Activated naive CD4-positive, alpha-beta T cell treated with anti-CD3 and anti-CD28 coated beads for 36 hours (primary cell): ENCODE measurements around the gene TRNAU1AP. TPM values are rescaled to one million over a fixed set of nuclear protein-coding genes. Genes with fewer than 3 reads are reported as not detected.

ENCODE experiments used
- CTCF ChIA-PET: fragments of 350-600 bp; sonication (Branson Sonifier 250); formaldehyde crosslinking; loops from one replicate; lab custom pipeline; 2021; ENCODE audit warnings: antibody characterized with exemption; lab: Charles Lee
- DNase-seq: peaks from one replicate; pipeline ENCODE4 v3.0.0-alpha.2; 2020
- H3K27ac Mint-ChIP-seq: one replicate; pipeline ENCODE4 v1.8.0; 2021; ENCODE audit warnings: mild to moderate bottlenecking, mixed read lengths
- H3K27me3 Mint-ChIP-seq: one replicate; pipeline ENCODE4 v1.8.0; 2021; ENCODE audit warnings: low read depth, mixed read lengths
- H3K36me3 Mint-ChIP-seq: one replicate; pipeline ENCODE4 v1.8.0; 2021; ENCODE audit warnings: low read depth, mixed read lengths
- H3K4me1 Mint-ChIP-seq: one replicate; pipeline ENCODE4 v1.8.0; 2021; ENCODE audit warnings: low read depth, mixed read lengths
- H3K4me3 Mint-ChIP-seq: one replicate; pipeline ENCODE4 v1.8.0; 2021; ENCODE audit warnings: mild to moderate bottlenecking, moderate library complexity, mixed read lengths
- H3K9me3 Mint-ChIP-seq: one replicate; pipeline ENCODE4 v1.8.0; 2021; ENCODE audit warnings: mixed read lengths
- intact Hi-C: fragments of 100-400 bp; cut with micrococcal nuclease; formaldehyde crosslinking; loops from one replicate; pipeline ENCODE4 v1.15.1; 2023
- total RNA-seq, 2 experiments: library from RNA; stranded (reverse); gene quantifications; one replicate each; pipeline ENCODE4 v1.2.3, GENCODE V29; 2021

Gene TRNAU1AP
- 10 to 100 TPM; 36.7 to 39.4 TPM for total RNA-seq

DNA sequence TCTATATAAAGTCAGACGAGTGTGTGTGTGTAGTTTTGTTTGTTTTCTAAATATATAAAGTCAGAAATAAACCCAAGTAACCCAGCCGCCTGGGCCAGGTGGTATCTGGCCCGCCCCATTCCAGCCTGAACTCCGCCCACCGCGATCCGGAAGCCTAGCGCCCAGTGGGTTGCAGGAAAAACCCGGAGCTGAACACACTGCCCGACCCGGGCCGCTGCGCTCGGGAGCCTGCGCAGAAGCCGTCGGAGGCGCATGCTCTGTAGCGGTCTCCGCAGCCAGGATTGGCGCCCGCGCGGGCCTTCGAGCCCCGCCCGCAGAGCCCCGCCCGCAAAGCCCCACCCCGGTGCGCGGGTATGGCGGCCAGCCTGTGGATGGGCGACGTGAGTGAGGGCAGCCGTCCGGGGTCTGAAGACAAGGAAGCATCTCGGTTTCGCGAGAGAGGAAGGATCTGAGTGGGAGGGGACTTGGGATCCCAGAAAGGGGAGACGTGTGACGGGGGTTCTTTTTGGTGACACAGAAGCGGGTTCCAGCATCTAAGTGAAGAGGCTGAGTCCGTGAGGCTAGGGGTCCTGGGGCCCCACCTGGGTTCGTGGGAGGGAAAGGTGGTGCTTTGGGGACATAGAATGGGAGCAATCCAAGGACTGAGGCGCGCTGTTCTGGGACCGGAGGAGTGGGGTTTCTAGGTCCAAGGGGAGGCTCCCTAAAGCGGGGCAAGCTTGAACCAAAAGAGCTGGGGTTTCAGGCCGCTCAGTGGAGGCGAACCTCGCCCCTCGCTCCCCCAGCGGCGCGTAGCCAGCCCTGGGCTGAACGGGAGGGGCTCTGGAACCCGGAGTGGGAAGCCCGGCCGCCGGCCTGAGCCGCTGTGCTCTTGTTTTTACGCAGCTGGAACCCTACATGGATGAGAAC lies at the start of gene TRNAU1AP:
TSS of gene TRNAU1AP (plus strand) at position 328 of the 906 bp plus-strand sequence. CDS start at position 354, 26 bp downstream.
- no peaks in the 10 kb centered on the region for H3K27me3 Mint-ChIP-seq
- CTCF ChIA-PET = interaction anchor here (0.6 to 1.7 kb wide), 4 partner anchors 28 to 295 kb away, joined by 3 to 8 read pairs (median 4); no protein-coding TSS in a partner anchor
- H3K9me3 Mint-ChIP-seq = no peaks in the 10 kb centered on the region
- peak; percentile 99 for DNase-seq
- peaks cover 17% of the 10 kb centered on the region for H3K36me3 Mint-ChIP-seq
- H3K4me3 Mint-ChIP-seq = peak within 1 kb of the TSS; percentile 94
- H3K4me1 Mint-ChIP-seq = peaks cover 19% of the 10 kb centered on the region
- peak within 1 kb of the TSS; percentile 97 for H3K27ac Mint-ChIP-seq
- intact Hi-C loops = loop anchor here (1.0 kb wide), 9 partner anchors 28 to 465 kb away; partner anchors contain the start of genes EYA3, RNU11, SESN2 and TAF12

DNA sequence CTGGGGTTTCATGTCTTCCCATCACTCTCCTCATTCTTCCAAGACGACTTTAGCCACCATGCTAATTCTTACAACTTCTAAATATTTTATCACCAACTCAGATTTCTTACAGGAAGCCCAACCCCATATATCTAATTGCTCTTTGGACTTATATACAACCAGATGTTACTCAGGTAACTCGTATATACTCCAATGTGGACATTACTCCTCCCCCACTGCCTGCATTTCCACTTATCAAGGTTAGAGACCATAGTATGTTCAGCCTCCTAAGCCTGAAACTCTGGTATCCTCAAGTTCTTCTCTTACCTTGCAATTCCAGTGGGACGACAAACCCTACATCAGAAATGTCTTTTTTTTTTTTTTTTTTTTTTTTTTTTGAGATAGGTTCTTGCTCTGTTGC lies 49.8 kb upstream of the TRNAU1AP start:
- CTCF ChIA-PET = no interaction called here
- DNase-seq = no peak
- Mint-ChIP-seq H3K4me3 (no peak overlapping the region), H3K36me3 (peaks cover 31% of the 10 kb centered on the region), H3K27me3 (peaks cover 3% of the 10 kb centered on the region), H3K27ac (no peak overlapping the region), H3K4me1 (peaks cover 1% of the 10 kb centered on the region), H3K9me3 (no peaks in the 10 kb centered on the region)
- intact Hi-C loops = no loop called here

DNA sequence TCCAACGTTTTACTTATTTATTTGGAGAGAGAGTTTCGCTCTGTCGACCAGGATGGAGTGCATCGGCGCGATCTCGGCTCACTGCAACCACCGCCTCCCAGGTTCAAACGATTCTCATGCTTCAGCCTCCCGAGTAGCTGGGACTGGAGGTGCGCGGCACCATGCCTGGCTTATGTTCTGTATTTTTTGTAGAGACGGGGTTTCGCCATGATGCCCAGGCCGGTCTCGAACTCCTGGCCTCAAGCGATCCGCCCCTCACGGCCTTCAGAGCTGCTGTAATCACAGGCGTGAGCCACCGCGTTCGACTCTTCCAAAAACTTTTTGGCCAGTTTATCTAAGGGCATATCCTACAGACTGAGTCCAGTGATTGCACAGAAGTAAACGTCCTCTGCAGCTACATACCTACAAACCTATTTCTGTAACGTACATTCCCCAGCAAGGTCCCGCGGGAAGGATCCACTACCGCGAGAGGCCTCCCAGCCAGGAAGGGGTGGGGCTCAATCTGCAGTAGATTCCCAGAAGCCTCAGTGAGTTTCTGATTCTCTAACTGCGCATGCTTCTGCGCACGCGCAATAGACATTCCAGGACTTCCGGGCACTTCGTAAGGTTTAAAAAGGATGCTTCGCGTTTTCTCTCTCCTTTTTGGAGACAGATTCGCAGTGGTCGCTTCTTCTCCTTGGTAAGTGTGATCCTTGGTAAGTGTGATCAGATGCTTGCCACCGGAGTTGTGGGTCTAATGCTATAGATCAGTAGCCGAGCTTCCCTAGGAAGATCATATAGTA lies 47.3 kb upstream of the TRNAU1AP start, which contains the start of gene RCC1:
TSS of gene RCC1 (plus strand) at position 638 of the 782 bp plus-strand sequence. CDS start 23,824 bp downstream, outside the sequence.
- H3K36me3 Mint-ChIP-seq = peaks cover 55% of the 10 kb centered on the region

DNA sequence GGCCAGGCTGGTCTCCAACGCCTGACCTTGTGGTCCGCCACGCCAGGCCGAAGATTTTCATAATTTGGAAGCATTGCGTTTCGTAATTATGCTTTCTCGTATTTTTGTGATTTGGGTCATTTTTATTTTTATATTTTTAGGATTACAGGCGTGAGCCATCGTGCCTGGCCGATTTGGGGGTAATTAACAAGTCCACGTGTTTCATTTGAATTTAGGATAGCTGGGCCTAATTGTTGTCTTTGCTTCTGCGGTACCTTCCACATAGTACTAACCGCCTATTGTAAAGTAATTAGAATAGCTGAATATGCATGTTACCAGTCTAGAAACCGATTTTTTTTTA lies 46.0 kb upstream of the TRNAU1AP start:
- intact Hi-C loops = loop anchor here (1.0 to 5.0 kb wide), 2 partner anchors 11 to 95 kb away; no protein-coding TSS in a partner anchor
- H3K9me3 Mint-ChIP-seq = no peaks in the 10 kb centered on the region
- no peak for DNase-seq
- peaks cover 28% of the 10 kb centered on the region for H3K4me1 Mint-ChIP-seq
- peaks cover 64% of the 10 kb centered on the region for H3K36me3 Mint-ChIP-seq
- peak overlapping the region; percentile 99 for H3K4me3 Mint-ChIP-seq
- peaks cover 3% of the 10 kb centered on the region for H3K27me3 Mint-ChIP-seq
- peak overlapping the region; percentile 98 for H3K27ac Mint-ChIP-seq
- CTCF ChIA-PET = interaction anchor here (0.6 to 1.6 kb wide), 2 partner anchors 132 to 258 kb away, joined by 3 to 4 read pairs; no protein-coding TSS in a partner anchor

More for the DNA sequence above, 47.3 kb upstream of the TRNAU1AP start, which contains the start of gene RCC1:
- intact Hi-C loops = loop anchor here (1.0 to 5.0 kb wide), 12 partner anchors 13 to 258 kb away; partner anchors contain the start of genes RNU11, SESN2 and YTHDF2
- H3K27ac Mint-ChIP-seq = peak within 1 kb of the TSS; percentile 98
- no peaks in the 10 kb centered on the region for H3K9me3 Mint-ChIP-seq
- peak within 1 kb of the TSS; percentile 99 for H3K4me3 Mint-ChIP-seq
- peak; percentile 98 for DNase-seq
- peaks cover 3% of the 10 kb centered on the region for H3K27me3 Mint-ChIP-seq
- CTCF ChIA-PET = interaction anchor here (0.7 to 1.2 kb wide), 2 partner anchors 54 to 257 kb away, joined by 3 read pairs; no protein-coding TSS in a partner anchor
- peaks cover 22% of the 10 kb centered on the region for H3K4me1 Mint-ChIP-seq

- H3K4me3 Mint-ChIP-seq = peak overlapping the region; percentile 99
- no peak for DNase-seq
- peak overlapping the region; percentile 98 for H3K27ac Mint-ChIP-seq
- H3K36me3 Mint-ChIP-seq = peaks cover 68% of the 10 kb centered on the region
- no peaks in the 10 kb centered on the region for H3K9me3 Mint-ChIP-seq
- intact Hi-C loops = loop anchor here (5.0 kb wide), 1 partner anchor 95 kb away; no protein-coding TSS in a partner anchor
- H3K27me3 Mint-ChIP-seq = peaks cover 3% of the 10 kb centered on the region
- CTCF ChIA-PET = interaction anchor here (0.6 to 1.6 kb wide), 2 partner anchors 131 to 258 kb away, joined by 3 to 4 read pairs; no protein-coding TSS in a partner anchor
- peaks cover 30% of the 10 kb centered on the region for H3K4me1 Mint-ChIP-seq
Observed at GRCh38 chr1:28507247-28507645, 45.6 kb upstream of the TRNAU1AP start.

DNA sequence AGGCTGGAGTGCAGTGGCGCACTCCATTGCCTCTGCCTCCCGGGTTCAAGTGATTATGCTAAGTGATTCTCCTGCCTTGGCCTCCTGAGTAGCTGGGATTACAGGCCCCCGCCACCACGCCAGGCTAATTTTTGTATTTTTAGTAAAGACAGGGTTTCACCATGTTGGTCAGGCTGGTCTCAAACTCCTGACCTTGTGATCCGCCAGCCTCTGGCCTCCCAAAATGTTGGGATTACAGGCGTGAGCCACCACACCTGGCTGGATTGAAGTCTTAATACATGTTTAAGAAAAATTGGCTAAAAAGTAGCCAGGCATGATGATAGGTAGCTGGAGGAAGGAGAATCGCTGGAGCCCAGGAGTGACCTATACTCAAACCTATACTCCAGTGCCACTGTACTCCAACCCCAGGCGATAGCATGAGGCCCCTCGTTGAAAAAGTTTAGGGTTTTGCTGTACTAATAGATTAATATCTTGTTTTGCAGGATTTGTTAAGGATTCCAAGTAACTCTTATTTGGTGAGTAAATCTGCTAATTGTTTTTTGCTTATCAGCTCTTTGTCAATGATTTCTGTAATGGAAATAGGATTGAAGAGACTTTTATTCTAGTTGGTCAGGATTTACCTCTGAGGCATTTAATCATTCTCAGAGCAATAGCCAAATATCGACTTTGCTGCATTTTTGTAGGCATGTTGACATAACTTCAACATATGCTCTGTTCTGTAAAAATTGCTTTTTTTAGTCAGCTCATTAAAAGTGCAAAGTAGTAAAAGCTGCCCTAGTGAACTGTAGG lies 45.0 kb upstream of the TRNAU1AP start:
- H3K4me1 Mint-ChIP-seq = peaks cover 30% of the 10 kb centered on the region
- peaks cover 74% of the 10 kb centered on the region for H3K36me3 Mint-ChIP-seq
- CTCF ChIA-PET = interaction anchor here (0.6 to 1.6 kb wide), 2 partner anchors 259 to 260 kb away, joined by 3 read pairs; no protein-coding TSS in a partner anchor

DNA sequence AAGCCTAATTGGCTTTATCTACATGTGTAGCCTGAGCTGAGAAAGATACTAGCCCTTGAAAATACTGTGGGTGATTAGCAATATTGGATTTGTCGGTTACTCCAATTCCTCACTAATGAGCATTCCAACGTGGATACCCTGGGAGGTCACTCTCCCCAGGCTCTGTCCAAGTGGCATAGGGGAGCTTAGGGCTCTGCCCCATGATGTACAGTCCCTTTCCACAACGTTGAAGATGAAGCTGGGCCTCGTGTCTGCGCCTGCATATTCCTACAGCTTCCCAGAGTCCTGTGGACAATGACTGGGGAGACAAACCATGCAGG lies 44.5 kb upstream of the TRNAU1AP start:
- CTCF ChIA-PET = no interaction called here
- H3K4me1 Mint-ChIP-seq = peaks cover 30% of the 10 kb centered on the region
- peak overlapping the region; percentile 98 for H3K27ac Mint-ChIP-seq
- intact Hi-C loops = loop anchor here (5.0 kb wide), 1 partner anchor 96 kb away; no protein-coding TSS in a partner anchor
- no peak for DNase-seq
- peak overlapping the region; percentile 99 for H3K4me3 Mint-ChIP-seq
- peaks cover 3% of the 10 kb centered on the region for H3K27me3 Mint-ChIP-seq
- H3K9me3 Mint-ChIP-seq = no peaks in the 10 kb centered on the region
- H3K36me3 Mint-ChIP-seq = peaks cover 77% of the 10 kb centered on the region

More for the DNA sequence above, 45.0 kb upstream of the TRNAU1AP start:
- Mint-ChIP-seq H3K27ac (peak overlapping the region; percentile 98), H3K27me3 (peaks cover 3% of the 10 kb centered on the region), H3K4me3 (peak overlapping the region; percentile 99), H3K9me3 (no peaks in the 10 kb centered on the region)
- intact Hi-C loops = loop anchor here (5.0 kb wide), 1 partner anchor 96 kb away; no protein-coding TSS in a partner anchor
- DNase-seq = no peak

DNA sequence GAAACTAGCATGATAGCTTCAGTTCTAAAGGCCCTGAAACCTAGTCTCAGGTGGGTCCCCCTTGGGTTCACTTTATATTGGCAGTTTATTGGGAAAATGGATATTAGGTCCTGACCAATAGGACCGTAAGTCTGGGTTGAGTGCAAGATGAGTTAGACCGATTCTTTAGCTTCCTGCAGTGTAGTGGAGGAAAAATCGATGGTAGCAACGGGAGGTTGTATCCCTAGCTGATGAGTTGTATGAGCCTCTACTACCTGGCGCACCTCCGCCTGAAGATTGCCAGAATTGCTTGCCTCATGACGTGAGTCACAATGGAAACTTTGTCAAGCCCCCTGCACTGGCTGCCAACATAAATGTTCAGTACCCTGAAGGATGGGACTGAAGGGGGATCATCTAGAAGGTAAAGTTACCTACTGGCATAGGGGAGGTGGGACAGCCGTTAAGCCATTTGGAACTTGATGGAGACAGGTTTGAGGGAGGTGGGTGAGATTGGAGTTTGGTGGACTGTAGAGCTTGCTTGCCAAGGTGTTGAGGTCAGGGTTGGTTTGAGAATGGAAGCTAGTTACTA lies 43.1 kb upstream of the TRNAU1AP start:
- peaks cover 3% of the 10 kb centered on the region for H3K27me3 Mint-ChIP-seq
- peaks cover 28% of the 10 kb centered on the region for H3K4me1 Mint-ChIP-seq
- H3K9me3 Mint-ChIP-seq = no peaks in the 10 kb centered on the region
- intact Hi-C loops = loop anchor here (5.0 kb wide), 1 partner anchor 97 kb away; no protein-coding TSS in a partner anchor
- DNase-seq = peak; percentile 41
- CTCF ChIA-PET = interaction anchor here (1.1 kb wide), 1 partner anchor 138 kb away, joined by 3 read pairs; no protein-coding TSS in a partner anchor
- peaks cover 78% of the 10 kb centered on the region for H3K36me3 Mint-ChIP-seq
- peak overlapping the region; percentile 99 for H3K4me3 Mint-ChIP-seq
- peak overlapping the region; percentile 98 for H3K27ac Mint-ChIP-seq

DNA sequence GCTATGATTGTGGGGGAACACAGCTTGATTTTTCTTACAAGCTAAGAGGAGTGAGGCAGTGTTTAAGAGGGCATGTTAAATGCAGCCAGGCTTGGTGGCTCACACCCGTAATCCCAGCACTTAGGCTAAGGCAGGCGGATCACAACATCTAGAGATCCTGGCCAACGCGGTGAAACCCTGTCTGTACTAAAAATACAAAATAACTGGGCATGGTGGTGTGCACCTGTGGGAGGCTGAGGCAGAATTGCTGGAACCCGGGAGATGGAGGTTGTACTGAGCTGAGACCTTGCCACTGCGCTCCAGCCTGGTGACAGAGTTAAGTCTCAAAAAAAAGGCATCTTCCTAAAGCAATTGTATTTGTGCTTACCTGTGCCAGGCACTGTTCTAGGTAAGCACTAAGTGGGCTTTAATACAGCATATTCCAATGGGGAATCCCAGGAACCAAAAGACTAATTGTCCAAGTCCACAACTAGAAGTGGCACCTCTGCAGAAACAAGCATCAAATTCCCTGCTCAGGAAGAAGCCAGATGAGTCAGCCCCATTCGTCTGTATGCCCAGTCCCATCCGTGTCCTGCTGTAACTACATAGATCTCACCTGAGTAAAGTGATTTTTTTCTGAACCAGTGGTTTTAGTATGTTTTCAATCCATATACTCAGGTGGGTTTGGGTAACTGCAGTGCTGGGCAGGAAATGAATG lies 42.5 kb upstream of the TRNAU1AP start:
- intact Hi-C loops = no loop called here
- peak; percentile 41 for DNase-seq
- Mint-ChIP-seq H3K9me3 (no peaks in the 10 kb centered on the region), H3K36me3 (peaks cover 75% of the 10 kb centered on the region), H3K4me1 (peaks cover 28% of the 10 kb centered on the region), H3K27me3 (peaks cover 3% of the 10 kb centered on the region), H3K4me3 (peak overlapping the region; percentile 99), H3K27ac (peak overlapping the region; percentile 98)
- CTCF ChIA-PET = interaction anchor here (1.1 kb wide), 1 partner anchor 137 kb away, joined by 3 read pairs; no protein-coding TSS in a partner anchor

GRCh38 chr1:28510970-28511440 lies 41.9 kb upstream of the TRNAU1AP start:
- no peak for DNase-seq
- no peaks in the 10 kb centered on the region for H3K27me3 Mint-ChIP-seq
- H3K36me3 Mint-ChIP-seq = peaks cover 69% of the 10 kb centered on the region
- peak overlapping the region; percentile 99 for H3K4me3 Mint-ChIP-seq
- intact Hi-C loops = no loop called here
- H3K4me1 Mint-ChIP-seq = peaks cover 28% of the 10 kb centered on the region
- H3K9me3 Mint-ChIP-seq = no peaks in the 10 kb centered on the region
- CTCF ChIA-PET = interaction anchor here (0.6 kb wide), 1 partner anchor 72 kb away, joined by 3 read pairs; no protein-coding TSS in a partner anchor
- H3K27ac Mint-ChIP-seq = peak overlapping the region; percentile 98
